Measurements from ENCODE around the gene IMMT.
"Not testable (repeated sequence)": the region's sequence is repeated elsewhere in the genome, so short reads cannot be mapped to it uniquely, and the experiment has no call there.

Gene IMMT

GRCh38 chr2:86202336-86202692 is 7.1 kb upstream of the IMMT start:
- H3K27ac ChIP-seq, result no peak overlapping the region
- DNase-seq (ENCODE audit: low read depth, low spot score), result no peak

GRCh38 chr2:86201671-86202335 is 6.5 kb upstream of the IMMT start:
- no peak overlapping the region for H3K27ac ChIP-seq
- DNase-seq (ENCODE audit: low read depth, low spot score), result no peak

GRCh38 chr2:86200564-86200963 is 5.3 kb upstream of the IMMT start:
- H3K27ac ChIP-seq, result not testable (repeated sequence)

GRCh38 chr2:86199834-86200177 is 4.5 kb upstream of the IMMT start:
- H3K27ac ChIP-seq, result peak overlapping the region; percentile 59
- DNase-seq (ENCODE audit: low read depth, low spot score), result no peak

More at GRCh38 chr2:86200564-86200963, 5.3 kb upstream of the IMMT start:
- not testable (repeated sequence) for DNase-seq (ENCODE audit: low read depth, low spot score)

GRCh38 chr2:86195808-86196387 is 636 bp upstream of the IMMT start:
- H3K27ac ChIP-seq, result peak overlapping the region; percentile 97
- DNase-seq (ENCODE audit: low read depth, low spot score), result no peak

GRCh38 chr2:86194751-86195054 is 559 bp downstream of the IMMT start:
- H3K27ac ChIP-seq, result peak overlapping the region; percentile 97
- no peak for DNase-seq (ENCODE audit: low read depth, low spot score)

- H3K27ac ChIP-seq, result peak overlapping the region; percentile 97
- DNase-seq (ENCODE audit: low read depth, low spot score), result no peak
Measured at GRCh38 chr2:86193901-86194567, 1.2 kb downstream of the IMMT start.

GRCh38 chr2:86189782-86190416 is 5.4 kb downstream of the IMMT start:
- no peak for DNase-seq (ENCODE audit: low read depth, low spot score)
- H3K27ac ChIP-seq, result no peak overlapping the region

GRCh38 chr2:86186431-86186830 is 8.8 kb downstream of the IMMT start:
- DNase-seq (ENCODE audit: low read depth, low spot score), result no peak
- H3K27ac ChIP-seq, result no peak overlapping the region

GRCh38 chr2:86185517-86186212 is 9.6 kb downstream of the IMMT start:
- H3K27ac ChIP-seq, result peak overlapping the region; percentile 51

GRCh38 chr2:86176597-86176996 is 18.7 kb downstream of the IMMT start:
- DNase-seq (ENCODE audit: low read depth, low spot score), result no peak
- no peak overlapping the region for H3K27ac ChIP-seq

More at GRCh38 chr2:86185517-86186212, 9.6 kb downstream of the IMMT start:
- no peak for DNase-seq (ENCODE audit: low read depth, low spot score)

- no peak for DNase-seq (ENCODE audit: low read depth, low spot score)
- no peak overlapping the region for H3K27ac ChIP-seq
Measured at GRCh38 chr2:86175828-86176227, 19.4 kb downstream of the IMMT start.

- no peak overlapping the region for H3K27ac ChIP-seq
Measured at GRCh38 chr2:86174445-86174844, 20.8 kb downstream of the IMMT start.

GRCh38 chr2:86172610-86173009 is 22.7 kb downstream of the IMMT start:
- H3K27ac ChIP-seq, result no peak overlapping the region
- DNase-seq (ENCODE audit: low read depth, low spot score), result no peak

More at GRCh38 chr2:86174445-86174844, 20.8 kb downstream of the IMMT start:
- no peak for DNase-seq (ENCODE audit: low read depth, low spot score)

- no peak for DNase-seq (ENCODE audit: low read depth, low spot score)
- no peak overlapping the region for H3K27ac ChIP-seq
Measured at GRCh38 chr2:86171295-86171694, 24.0 kb downstream of the IMMT start.

- DNase-seq (ENCODE audit: low read depth, low spot score), result no peak
- no peak overlapping the region for H3K27ac ChIP-seq
Measured at GRCh38 chr2:86170449-86170848, 24.8 kb downstream of the IMMT start.

GRCh38 chr2:86160156-86160952 is 34.9 kb downstream of the IMMT start:
- no peak for DNase-seq (ENCODE audit: low read depth, low spot score)

GRCh38 chr2:86158286-86158685 is 37.0 kb downstream of the IMMT start:
- no peak overlapping the region for H3K27ac ChIP-seq
- no peak for DNase-seq (ENCODE audit: low read depth, low spot score)

More at GRCh38 chr2:86160156-86160952, 34.9 kb downstream of the IMMT start:
- H3K27ac ChIP-seq, result no peak overlapping the region

GRCh38 chr2:86157009-86157556 is 38.2 kb downstream of the IMMT start:
- no peak for DNase-seq (ENCODE audit: low read depth, low spot score)
- H3K27ac ChIP-seq, result no peak overlapping the region

GRCh38 chr2:86150502-86150901 is 44.8 kb downstream of the IMMT start:
- DNase-seq (ENCODE audit: low read depth, low spot score), result no peak
- no peak overlapping the region for H3K27ac ChIP-seq

Data from epithelial cell of prostate (primary cell).